Epidermal melanocyte (primary cell): ENCODE measurements around the gene C19orf53.
A peak's percentile ranks its signal among the peaks of the same experiment; 100 is the strongest.
"Not testable (repeated sequence)": the region's sequence is repeated elsewhere in the genome, so short reads cannot be mapped to it uniquely, and the experiment has no call there.

ENCODE experiments used
- DNase-seq: peaks from one replicate; pipeline ENCODE4 v3.0.0; 2011; ENCODE audit warnings: low spot score; ENCODE audit not compliant: insufficient read length

The C19orf53 gene

DNA sequence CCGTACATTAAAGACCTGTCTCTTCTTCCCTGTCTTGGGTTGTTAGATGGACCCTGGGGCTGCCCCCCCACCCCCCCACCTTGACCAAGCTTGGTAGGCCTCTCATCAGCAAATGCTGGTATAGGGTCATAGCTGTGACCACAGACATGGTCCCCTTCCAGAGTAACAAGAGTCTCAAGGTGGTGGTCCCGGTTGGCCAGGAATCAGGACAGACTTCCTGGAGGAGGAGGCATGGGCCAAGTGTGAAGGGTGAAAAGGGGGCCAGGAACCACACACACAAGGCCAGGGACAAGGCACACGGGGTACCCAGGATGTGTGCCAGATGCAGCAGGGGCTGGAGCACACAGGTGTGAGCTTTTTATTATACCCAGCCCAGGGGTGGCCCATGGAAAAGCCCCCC lies 11.0 kb upstream of the C19orf53 start:
- DNase-seq, result no peak

DNA sequence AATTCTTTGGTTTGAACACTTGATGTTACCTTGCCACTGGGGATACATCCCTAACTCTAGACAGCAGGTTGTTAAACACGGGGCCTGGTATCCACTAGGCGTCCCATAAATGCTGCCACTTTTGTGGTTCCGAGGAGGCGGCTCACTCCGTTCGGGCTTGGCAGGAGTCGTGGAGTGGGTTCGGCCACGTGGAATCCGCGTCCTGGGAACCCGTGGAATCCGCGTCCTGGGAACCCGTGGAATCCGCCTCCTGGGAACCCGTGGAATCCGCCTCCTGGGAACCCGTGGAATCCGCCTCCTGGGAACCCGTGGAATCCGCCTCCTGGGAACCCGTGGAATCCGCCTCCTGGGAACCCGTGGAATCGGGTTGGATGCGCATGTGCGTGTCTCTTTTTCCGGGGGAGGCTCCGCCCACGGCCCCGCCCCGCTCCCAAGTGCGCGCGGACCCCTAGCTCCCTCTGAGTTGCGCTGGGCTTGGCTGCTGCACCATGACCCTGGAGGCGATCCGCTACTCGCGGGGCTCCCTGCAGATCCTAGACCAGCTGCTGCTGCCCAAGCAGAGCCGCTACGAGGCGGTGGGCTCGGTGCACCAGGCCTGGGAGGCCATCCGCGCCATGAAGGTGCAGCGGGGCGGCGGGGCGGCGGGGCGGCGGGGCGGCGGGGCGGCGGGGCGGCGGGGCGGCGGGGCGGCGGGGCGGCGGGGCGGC lies 10.0 kb upstream of the C19orf53 start, which contains the start of gene MRI1:
MRI1 (plus strand) TSS at position 422 of the 707 bp plus-strand sequence; CDS start at position 489, 67 bp downstream.
- peak; percentile 96 for DNase-seq

DNA sequence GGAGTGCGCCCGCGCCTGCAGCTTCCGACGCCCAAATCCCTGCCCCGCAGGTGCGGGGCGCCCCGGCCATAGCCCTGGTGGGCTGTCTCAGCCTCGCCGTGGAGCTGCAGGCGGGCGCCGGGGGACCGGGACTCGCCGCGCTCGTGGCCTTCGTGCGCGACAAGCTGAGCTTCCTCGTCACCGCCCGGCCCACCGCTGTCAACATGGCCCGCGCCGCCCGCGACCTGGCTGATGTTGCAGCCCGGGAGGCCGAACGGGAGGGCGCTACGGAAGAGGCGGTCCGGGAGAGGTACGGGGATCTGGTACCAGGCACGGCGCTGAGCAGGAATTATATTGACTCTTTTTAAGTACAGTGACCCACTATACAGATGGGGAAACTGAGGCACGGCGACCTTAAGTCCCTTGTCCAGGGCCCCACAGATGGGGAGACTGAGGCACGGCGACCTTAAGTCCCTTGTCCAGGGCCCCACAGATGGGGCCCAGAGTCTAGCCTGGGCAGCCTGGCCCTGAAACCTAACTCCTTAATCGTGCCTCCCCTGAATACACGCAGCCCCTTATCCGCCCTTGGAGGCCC lies 9.3 kb upstream of the C19orf53 start:
- DNase-seq, result no peak

DNA sequence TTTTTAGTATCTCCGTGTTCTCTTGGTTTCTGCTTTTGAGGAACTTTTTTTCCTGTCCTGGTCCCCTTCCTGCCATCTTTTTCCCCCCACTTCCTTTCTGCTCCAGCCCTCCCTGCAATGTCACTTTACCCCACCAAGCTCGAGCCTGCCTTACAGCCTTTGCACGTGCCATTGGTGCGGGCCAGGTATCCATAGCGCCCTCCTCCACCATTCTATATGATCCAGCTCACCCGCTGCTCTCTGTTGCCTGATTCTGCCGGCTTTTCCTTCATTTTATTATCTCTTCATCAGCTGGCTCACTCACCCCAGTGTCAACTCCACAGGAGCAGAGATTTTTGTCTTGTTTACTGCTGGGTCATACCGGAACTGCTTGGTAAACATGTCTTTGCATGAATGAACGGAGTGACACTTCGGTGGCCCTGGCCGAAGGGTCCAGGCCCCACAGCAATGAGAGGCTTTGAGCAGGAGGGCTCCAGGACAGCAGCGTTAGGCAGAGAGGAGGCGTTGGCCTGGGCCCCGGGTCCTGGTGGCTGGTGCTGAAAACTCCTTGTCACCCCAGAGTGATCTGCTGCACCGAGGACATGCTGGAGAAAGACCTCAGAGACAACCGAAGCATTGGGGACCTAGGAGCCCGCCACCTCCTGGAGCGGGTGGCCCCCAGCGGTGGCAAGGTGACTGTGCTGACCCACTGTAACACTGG lies 8.7 kb upstream of the C19orf53 start:
- no peak for DNase-seq

DNA sequence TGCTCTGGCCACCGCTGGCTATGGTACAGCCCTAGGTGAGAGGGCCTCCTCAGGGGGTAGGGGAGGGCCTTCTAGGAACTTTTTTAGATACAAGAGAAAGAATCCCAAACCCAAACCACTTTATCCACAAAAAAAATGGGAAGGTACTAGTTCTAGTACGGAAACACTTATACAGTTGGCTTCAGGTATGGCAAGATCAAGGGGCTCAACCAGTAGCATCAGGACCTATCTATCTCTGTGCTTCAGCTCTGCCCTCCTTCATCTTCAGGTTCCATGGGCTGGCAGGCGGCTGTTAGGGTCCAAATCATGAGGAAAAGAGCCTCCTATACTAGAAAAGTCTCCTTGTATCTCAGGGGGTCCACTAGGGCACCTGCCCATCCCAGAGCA lies 8.2 kb upstream of the C19orf53 start:
- DNase-seq, result no peak

DNA sequence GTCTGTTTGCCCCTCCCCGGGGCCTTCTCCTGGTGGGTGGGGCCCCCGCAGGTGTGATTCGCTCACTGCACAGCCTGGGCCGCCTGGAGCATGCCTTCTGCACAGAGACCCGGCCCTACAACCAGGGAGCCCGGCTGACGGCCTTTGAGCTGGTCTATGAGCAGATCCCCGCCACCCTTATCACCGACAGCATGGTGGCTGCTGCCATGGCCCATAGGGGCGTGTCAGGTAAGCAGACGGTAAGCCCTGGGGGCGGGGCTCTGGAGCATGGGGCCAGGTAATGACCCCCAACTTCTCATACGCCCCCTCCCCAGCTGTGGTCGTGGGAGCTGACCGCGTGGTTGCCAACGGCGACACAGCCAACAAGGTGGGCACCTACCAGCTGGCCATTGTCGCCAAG lies 5.7 kb upstream of the C19orf53 start:
- no peak for DNase-seq

DNA sequence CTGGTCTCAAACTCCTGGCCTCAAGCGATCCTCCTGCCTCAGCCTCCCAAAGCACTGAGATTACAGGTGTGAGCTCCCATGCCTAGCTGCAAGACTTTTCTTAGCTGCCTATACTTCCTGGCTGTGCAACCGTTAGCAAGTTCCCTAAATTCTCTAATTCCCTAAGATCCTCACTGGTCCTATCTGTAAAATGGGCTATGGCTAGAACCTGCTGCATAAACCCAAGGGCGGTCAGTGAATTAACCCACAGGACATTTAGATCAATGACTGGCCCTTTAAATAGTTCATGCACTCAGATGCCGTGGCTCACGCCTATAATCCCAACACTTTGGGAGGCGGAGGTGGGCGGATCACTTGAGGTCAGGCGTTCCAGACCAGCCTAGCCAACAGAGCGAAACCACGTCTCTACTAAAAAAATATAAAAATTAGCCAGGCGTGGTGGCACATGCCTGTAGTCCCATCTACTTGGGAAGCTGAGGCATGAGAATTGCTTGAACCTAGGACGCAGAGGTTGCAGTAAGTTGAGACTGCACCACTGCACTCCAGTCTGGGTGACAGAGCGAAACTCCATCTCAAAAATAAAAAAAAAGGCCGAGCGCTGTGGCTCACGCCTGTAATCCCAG lies 4.1 kb upstream of the C19orf53 start:
- DNase-seq, result no peak

DNA sequence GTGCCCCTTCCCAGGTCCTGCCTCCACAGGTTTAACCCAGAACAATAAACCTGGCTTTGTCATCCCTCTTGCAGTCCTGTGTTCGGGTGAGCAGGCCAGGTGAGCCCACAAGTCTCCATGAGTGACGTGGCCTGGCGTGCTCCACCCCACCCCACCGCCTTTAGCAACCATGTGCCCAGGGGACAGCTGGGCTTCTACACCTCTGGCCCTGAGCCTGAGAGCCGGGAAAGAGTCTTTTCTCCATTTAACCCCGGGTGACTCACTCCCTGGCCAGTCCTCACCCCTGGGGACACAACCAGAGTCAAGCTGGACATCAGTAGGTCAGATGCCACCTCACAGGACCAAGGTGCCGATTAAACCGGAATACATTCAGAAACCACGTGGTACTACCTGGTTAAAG lies 4.1 kb downstream of the C19orf53 start:
- DNase-seq, result no peak

DNA sequence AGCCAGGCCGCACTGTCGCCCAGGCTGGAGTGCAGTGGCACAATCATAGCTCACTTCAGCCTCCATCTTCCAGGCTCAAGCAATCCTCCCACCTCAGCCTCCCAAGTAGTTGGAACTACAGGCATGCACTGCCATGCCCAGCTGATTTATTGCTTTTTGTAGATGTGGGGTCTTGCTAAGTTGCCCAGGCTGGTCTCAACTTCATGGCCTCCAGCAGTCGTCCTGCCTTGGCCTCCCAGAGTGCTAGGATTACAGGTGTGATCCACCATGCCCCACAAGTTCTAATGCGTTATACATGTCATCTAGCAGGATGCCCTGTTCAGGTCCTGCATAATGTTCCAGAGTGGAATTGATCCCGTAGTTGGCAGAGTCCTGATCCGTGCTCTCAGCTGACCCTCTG lies 4.6 kb downstream of the C19orf53 start:
- DNase-seq, result no peak

DNA sequence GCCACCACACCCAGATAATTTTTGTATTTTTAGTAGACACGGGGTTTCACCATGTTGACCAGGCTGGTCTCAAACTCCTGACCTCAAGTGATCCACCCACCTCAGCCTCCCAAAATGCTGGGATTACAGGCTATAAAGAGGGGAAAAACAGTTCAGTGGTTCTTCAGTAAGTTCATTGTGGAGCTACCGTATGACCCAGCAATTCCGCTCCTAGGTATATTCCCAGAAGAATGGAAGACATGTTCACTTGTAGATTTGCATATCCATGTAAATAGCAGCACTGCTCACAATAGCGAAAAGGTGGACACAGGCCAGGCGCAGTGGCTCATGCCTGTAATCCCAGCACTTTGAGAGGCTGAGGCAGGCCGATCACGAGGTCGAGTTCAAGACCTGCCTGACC lies 5.5 kb downstream of the C19orf53 start:
- DNase-seq, result not testable (repeated sequence)

DNA sequence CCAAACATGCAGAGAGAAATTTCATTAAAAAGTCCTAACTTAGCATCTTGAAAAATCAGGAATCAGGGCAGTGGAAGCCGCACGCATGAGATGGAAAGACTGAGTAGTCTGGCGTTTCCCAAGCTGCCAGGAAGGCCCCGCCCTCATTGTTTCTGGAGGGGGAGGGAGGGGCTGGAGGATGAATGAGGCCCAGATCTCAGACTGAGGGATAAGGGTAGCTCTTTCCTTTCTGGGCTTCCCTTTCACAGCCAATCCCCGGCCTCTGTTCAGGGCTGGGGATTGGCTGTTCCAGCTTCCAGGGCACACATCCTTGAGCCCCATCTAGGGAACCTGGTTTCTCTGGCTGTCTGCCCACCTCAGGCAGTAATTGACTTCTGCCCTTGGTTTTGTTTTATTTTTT lies 7.3 kb downstream of the C19orf53 start:
- peak; percentile 93 for DNase-seq

DNA sequence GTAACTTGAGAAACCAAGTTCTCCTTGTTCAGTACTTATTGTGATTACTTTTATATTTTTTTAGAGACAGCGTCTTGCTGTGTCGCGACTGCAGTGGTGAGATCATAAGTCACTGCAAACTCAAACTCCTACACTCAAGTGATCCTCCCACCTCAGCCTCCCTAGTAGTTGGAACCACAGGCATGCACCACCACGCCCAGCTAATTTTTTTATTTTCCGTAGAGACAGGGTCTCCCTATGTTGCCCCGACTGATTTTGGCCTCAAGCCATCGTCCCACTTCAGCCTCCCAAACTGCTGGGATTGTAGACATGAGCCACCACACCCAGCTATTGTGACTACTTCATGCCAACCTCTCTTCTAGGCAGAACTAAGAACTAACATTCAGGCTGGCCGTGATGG lies 8.3 kb downstream of the C19orf53 start:
- DNase-seq, result no peak

DNA sequence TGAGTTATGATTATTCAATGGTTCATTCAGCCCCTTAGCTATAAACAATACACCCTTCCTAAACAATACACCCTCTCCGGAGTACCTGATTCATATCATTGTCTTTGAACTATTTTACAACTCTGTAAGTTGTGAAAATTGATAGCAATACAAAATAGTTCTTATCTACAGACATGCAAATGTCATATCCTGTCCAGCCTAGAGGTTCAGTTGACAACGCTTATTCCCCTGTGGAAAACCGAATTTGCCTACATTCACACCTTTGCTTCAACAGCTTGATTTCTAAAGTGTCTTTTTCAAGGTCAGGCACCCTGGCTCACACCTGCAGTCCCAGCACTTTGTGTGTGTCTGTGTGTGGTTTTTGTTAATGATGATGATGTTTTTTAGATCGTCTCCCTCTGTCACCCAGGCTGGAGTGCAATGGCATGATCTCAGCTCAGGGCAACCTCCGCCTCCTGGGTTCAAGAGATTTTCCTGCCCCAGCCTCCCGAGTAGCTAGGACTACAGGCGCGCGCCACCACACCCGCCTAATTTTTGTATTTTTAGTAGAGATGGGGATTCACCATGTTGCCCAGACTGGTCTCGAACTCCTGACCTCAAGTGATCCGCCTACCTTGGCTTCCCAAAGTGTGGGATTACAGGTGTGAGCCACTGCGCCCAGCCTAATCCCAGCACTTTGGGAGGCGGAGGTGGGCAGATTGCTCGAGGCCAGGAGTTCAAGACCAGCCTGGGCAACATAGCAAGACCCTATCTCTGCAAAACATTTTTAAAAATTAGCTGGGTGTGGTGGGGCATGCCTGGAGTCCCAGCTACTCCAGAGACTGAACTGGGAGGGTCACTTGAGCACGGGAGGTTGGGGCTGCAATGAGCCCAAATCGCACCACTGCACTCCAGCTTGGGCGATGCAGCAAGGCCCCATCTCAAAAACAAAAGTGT lies 9.6 kb downstream of the C19orf53 start:
- no peak for DNase-seq

DNA sequence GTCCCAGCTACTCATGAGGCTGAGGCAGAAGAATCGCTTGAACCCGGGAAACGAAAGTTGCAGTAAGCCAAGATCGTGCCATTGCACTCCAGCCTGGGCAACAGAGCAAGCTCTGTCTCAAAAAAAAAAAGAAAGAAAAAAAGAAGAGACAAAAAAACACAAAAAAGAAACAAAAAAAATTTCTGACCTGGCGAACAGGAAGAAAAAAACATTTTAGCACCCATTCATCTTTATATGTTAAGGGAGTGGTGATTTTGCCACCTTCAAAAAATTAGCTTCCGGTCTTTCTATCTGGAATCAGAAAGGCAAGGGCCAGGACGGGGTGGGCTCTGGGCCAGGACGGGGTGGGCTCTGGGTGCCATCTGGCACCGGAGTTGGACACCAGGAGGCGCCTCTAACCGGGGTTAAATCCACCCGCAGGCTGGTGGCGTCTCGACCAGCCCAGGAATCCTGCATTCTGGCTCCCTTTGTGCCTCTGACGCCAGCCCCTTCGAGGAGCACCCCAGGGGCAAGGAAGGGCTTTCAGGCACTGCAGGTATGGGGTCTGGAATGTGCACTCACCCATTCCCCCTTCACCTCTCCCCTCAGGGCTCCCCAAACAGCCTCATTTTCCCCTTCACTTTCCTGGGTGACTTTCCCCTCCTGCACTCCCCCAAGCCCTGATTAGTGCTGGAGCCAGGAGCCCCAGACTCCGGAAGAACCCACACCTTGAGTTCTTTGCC lies 10.6 kb downstream of the C19orf53 start:
- peak; percentile 27 for DNase-seq

DNA sequence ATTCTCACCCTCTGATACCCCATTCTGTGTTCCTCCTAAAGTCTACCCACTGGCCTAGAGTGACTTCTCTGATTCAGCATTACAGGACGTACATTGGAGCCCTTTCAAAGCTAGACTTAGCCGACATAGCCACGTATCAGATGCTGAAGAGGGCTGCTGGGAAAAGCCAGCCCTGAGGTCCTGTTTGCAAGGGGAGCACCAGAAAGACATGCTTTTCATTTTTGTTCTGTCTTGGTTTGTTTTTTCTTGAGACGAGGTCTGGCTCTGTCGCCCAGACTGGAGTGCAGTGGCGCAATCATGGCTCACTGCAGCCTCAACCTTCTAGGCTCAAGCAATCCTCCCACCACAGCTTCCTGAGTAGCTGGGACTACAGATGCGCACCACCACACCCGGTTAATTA lies 14.7 kb downstream of the C19orf53 start:
- DNase-seq, result no peak

DNA sequence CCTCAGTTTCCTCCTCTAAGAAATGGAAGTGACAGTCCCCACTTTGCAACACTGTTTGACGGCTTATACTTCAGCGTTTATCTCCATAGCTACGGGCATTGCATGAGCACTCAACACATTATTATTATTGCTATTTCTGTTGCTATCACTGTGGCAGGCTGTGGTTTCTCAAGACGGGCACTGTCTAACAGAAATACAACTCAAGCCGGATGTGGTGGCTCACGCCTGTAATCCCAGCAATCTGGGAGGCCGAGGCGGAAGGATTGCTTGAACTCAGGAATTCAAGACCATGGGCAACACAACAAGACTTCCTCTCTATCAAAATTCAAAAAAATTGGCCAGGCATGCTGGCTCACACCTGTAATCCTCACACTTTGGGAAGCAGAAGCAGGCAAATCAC lies 16.1 kb downstream of the C19orf53 start:
- DNase-seq, result no peak

DNA sequence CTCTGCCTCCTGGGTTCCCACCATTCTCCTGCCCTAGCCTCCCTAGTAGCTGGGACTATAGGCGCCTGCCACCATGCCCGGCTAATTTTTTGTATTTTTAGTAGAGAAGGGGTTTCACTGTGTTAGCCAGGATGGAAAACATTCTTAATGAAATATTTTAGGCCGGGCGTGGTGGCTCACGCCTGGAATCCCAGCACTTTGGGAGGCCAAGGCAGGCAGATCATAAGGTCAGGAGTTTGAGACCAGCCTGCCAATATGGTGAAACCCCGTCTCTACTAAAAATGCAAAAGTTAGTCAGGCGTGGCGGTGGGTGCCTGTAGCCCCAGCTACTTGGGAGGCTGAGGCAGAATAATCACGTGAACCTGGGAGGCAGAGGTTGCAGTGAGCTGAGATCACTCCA lies 19.1 kb downstream of the C19orf53 start:
- DNase-seq, result not testable (repeated sequence)

DNA sequence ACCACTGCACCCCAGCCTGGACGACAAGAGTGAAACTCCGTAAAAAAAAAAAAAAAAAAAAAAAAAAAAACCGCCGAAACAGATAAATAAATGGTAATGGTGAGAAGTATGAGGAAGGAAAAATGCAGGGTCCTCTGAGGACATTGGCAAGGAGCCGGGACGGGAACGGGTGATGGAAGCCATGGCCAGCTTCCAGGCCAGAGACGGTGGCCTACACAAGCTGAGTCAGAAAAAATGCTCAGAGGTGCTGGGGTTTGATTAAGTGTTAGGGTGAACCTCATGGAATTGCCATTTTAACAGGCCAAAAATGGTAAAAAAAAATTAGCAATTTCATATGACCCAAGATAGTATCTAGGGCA lies 20.1 kb downstream of the C19orf53 start:
- no peak for DNase-seq

DNA sequence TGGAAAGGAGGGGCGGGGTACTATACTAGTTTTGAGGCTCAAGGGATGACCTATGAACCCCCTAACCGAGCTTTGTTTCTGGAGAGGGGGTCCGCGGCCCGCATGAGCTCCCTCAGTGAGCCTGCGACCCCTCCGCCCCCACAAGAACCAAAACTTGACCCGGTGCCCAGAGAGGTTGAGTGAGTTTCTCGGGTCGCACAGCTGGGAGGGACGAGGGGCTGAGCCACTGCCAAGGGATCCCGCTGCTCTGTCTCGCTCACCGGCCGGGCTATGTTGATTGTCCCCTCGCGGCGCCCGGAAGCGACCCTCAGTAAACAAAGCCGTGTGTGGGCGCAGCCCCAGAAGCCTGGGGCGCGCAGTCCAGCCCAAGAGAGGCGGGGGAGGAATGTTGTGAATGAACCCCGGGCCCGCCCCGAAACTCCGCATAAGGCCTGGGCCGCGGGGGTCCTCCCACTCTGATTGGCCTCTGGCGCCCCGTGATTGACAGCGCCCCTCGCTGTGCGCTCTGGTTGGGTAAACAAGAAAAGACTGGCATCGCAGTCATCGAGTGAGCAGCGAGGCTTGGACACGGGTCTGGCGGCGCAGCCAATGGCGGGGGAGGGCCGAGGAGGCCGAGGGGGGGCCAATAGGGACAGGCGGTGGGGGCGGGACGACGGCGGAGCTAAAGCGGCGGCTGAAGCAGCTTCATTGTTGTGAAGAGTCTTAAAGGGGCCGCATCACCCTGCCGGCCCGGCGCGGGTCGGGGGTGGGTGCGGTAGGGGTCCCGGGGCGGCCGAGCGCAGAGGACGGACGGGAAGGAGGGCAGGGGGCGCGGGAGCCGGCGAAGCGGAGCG lies 20.7 kb downstream of the C19orf53 start, which contains the start of gene ZSWIM4:
ZSWIM4 (plus strand) TSS at position 687 of the 833 bp plus-strand sequence. CDS start 206 bp downstream, outside the sequence.
- DNase-seq, result peak; percentile 96
